OCI-LY3 (cell line): ENCODE measurements around the gene WDR11.

ENCODE experiments used
- CTCF ChIP-seq: fragments of 200-600, 300-600 bp; sonication (generic); IDR thresholded peaks from 2 replicates; pipeline ENCODE4 v1.5.1; 2014; ENCODE audit warnings: antibody characterized with exemption, low read length, low read depth
- EZH2phosphoT487 ChIP-seq: fragments of 200-600 bp; shearing (Covaris generic); IDR thresholded peaks from 2 replicates; pipeline ENCODE4 v1.6.1; 2018; ENCODE audit warnings: antibody characterized with exemption, mixed run types, low read depth

GRCh38 chr10:120929166-120929565 is 78.0 kb downstream of the WDR11 start:
- TF ChIP-seq CTCF, result no peak
- no peak for TF ChIP-seq EZH2phosphoT487
